SH-SY5Y (cell line): ENCODE results near the gene FOXF1.

Source experiments
- GATA2 ChIP-seq: IDR thresholded peaks from 2 replicates; pipeline ENCODE4 v1.6.1; 2011; ENCODE audit warnings: mild to moderate bottlenecking, low read depth, low read length
- GATA3 ChIP-seq: IDR thresholded peaks from 2 replicates; pipeline ENCODE4 v1.6.1; 2011; ENCODE audit warnings: low read depth, mild to moderate bottlenecking, low read length, moderate library complexity

- TF ChIP-seq GATA2 (no peak), GATA3 (no peak)
These were observed 2.6 kb downstream of the FOXF1 start for GRCh38 chr16:86512860-86513470.
